Duodenal mucosa (tissue), 2 donors: ENCODE results near the gene ZNF425.
A peak's percentile ranks its signal among the peaks of the same experiment; 100 is the strongest.
"Not testable (repeated sequence)": the region's sequence is repeated elsewhere in the genome, so short reads cannot be mapped to it uniquely, and the experiment has no call there.

ENCODE experiments used
- H3K27ac ChIP-seq: one replicate; pipeline ENCODE4 v1.7.0; 2013; ENCODE audit warnings: low read depth, low read length
- H3K27me3 ChIP-seq, 2 donors: one replicate each; pipeline ENCODE4 v1.7.0; 2013; ENCODE audit warnings: low read length in 2 of 2, control low read depth in 1 of 2; ENCODE audit not compliant: insufficient read depth in 2 of 2, control insufficient read depth in 1 of 2
- H3K36me3 ChIP-seq, 2 donors: one replicate each; pipeline ENCODE4 v1.7.0; 2013; ENCODE audit warnings: low read length in 2 of 2, control low read depth in 1 of 2; ENCODE audit not compliant: insufficient read depth in 2 of 2, control insufficient read depth in 1 of 2
- H3K4me1 ChIP-seq, 2 donors: one replicate each; pipeline ENCODE4 v1.7.0; 2013; ENCODE audit warnings: low read length in 2 of 2, control low read depth in 1 of 2; ENCODE audit not compliant: insufficient read depth in 2 of 2, control insufficient read depth in 1 of 2
- H3K4me3 ChIP-seq, 2 donors: one replicate each; pipeline ENCODE4 v1.7.0; 2013; ENCODE audit warnings: low read length in 2 of 2, low read depth in 1 of 2
- H3K9ac ChIP-seq, 2 donors: one replicate each; pipeline ENCODE4 v1.7.0; 2013; ENCODE audit warnings: low read length in 2 of 2, low read depth in 1 of 2
- H3K9me3 ChIP-seq, 2 donors: one replicate each; pipeline ENCODE4 v1.7.0; 2013; ENCODE audit warnings: low read length in 2 of 2, control low read depth in 1 of 2; ENCODE audit not compliant: control insufficient read depth in 1 of 2

ZNF425 gene

GRCh38 chr7:149075286-149075685, 50.8 kb downstream of the ZNF425 start:
- H3K36me3 ChIP-seq: peaks cover 14 to 42% of the 10 kb centered on the region in 2 donors
- H3K27me3 ChIP-seq: no peaks in the 10 kb centered on the region
- H3K9ac ChIP-seq: no peak overlapping the region
- H3K9me3 ChIP-seq: no peaks in the 10 kb centered on the region
- no peak overlapping the region for H3K27ac ChIP-seq
- no peak overlapping the region for H3K4me3 ChIP-seq
- no peaks in the 10 kb centered on the region for H3K4me1 ChIP-seq

GRCh38 chr7:149074116-149074885, 51.8 kb downstream of the ZNF425 start:
- no peak overlapping the region for H3K27ac ChIP-seq
- H3K27me3 ChIP-seq: no peaks in the 10 kb centered on the region
- peaks cover 15 to 45% of the 10 kb centered on the region in 2 donors for H3K36me3 ChIP-seq
- no peaks in the 10 kb centered on the region for H3K9me3 ChIP-seq
- no peak overlapping the region for H3K4me3 ChIP-seq
- H3K4me1 ChIP-seq: no peaks in the 10 kb centered on the region
- H3K9ac ChIP-seq: no peak overlapping the region

- Histone ChIP-seq H3K9me3 (no peaks in the 10 kb centered on the region), H3K9ac (no peak overlapping the region), H3K27me3 (no peaks in the 10 kb centered on the region), H3K27ac (no peak overlapping the region), H3K36me3 (peaks cover 15 to 45% of the 10 kb centered on the region in 2 donors), H3K4me3 (no peak overlapping the region), H3K4me1 (no peaks in the 10 kb centered on the region)
Measured at GRCh38 chr7:149072438-149072775, 53.7 kb downstream of the ZNF425 start.

DNA sequence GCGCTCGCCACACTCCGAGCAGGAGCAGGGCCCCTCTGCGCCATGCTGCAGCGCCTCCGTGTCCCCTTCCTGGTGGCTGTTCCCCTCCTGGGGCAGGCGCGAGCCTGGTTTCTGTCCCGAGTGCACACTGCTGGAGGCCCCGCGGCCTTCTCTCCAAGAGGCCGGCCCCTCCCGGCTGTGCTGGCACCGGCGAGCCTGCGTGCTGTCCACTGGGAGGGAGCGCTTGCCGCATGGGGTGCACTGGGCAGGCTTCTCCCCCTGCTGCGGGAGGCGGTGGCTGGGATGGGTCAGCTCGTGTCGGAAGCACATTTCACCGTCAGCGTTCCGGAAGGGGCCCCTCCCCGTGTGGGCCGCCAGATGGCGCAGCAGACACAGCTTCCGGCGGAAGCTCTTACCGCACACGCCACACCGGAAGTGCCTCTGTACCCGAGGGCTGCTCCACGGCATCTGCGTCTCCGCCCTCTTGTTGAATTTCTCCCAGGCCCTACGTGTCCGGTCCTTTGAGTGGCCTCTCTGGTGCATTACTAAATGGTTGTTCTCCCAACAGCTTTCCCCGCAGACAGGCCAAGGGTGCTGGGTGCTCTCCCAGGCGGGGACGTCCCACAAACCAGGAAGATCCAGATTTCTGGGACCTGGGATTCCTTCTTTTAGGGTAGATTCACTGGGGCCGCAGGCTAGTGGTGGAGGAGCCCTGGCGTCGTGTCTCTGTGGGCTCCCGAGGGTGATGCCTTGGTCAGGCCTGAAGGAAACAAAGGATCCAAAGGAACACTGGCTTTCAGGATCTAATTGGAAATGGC, 54.3 kb downstream of the ZNF425 start:
- Histone ChIP-seq H3K27ac (no peak overlapping the region), H3K27me3 (no peaks in the 10 kb centered on the region), H3K4me1 (no peaks in the 10 kb centered on the region), H3K4me3 (peak overlapping the region in 1 of 2 donors; percentile 36), H3K9ac (no peak overlapping the region), H3K36me3 (peaks cover 15 to 43% of the 10 kb centered on the region in 2 donors), H3K9me3 (no peaks in the 10 kb centered on the region)

DNA sequence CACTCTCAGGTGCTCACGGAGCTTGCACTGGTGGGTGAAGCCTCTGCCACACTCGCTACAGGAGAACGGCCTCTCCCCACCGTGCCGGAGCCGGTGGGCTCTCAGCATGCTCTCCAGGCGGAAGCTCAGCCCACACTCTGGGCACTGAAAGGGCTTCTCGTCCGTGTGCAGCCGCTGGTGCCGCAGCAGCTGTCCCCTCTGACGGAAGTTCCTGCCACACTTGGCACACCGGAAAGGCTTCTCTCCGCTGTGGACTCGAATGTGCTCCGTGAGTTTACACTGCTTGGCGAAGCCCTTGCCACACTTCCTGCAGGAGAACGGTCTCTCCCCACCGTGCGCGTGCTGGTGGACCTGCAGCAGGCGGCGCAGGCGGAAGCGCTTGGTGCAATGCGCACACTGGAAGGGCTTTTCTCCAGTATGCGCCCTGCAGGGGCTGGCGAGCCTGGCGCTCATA, 54.9 kb downstream of the ZNF425 start:
- H3K4me3 ChIP-seq: peak overlapping the region in 1 of 2 donors; percentile 36
- H3K4me1 ChIP-seq: no peaks in the 10 kb centered on the region
- no peak overlapping the region for H3K27ac ChIP-seq
- H3K27me3 ChIP-seq: no peaks in the 10 kb centered on the region
- H3K36me3 ChIP-seq: peaks cover 15 to 40% of the 10 kb centered on the region in 2 donors
- no peak overlapping the region for H3K9ac ChIP-seq
- H3K9me3 ChIP-seq: no peaks in the 10 kb centered on the region

- no peak overlapping the region for H3K27ac ChIP-seq
- H3K36me3 ChIP-seq: peaks cover 15 to 40% of the 10 kb centered on the region in 2 donors
- H3K9me3 ChIP-seq: no peaks in the 10 kb centered on the region
- H3K9ac ChIP-seq: no peak overlapping the region
- H3K4me1 ChIP-seq: no peaks in the 10 kb centered on the region
- no peaks in the 10 kb centered on the region for H3K27me3 ChIP-seq
- no peak overlapping the region for H3K4me3 ChIP-seq
Measured at GRCh38 chr7:149070372-149071125, 55.6 kb downstream of the ZNF425 start.

- Histone ChIP-seq H3K9ac (no peak overlapping the region), H3K36me3 (peaks cover 14 to 29% of the 10 kb centered on the region in 2 donors), H3K9me3 (no peaks in the 10 kb centered on the region), H3K27me3 (no peaks in the 10 kb centered on the region), H3K4me3 (no peak overlapping the region), H3K27ac (no peak overlapping the region), H3K4me1 (no peaks in the 10 kb centered on the region)
Measured at GRCh38 chr7:149067869-149068268, 58.3 kb downstream of the ZNF425 start.

DNA sequence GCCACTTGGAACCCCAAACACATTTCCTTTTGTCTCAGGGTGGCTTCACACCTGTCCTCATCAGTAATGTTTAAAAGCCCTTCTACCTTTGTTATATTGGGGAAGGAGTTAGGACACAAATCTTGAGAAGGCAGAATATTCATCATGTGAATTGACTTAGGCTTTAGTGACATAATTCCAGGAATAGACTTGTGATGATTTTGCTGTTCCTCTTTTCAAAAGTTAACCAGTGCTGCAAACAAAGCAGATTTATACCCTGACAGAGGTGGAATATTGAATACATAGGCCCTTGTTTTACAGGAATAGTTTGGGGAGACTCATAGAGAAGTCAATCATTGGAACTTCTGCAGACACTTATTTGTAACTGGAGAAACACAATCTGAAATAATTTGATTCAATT, 62.6 kb downstream of the ZNF425 start:
- Histone ChIP-seq H3K36me3 (no peaks in the 10 kb centered on the region), H3K27ac (no peak overlapping the region), H3K4me3 (no peak overlapping the region), H3K9me3 (no peaks in the 10 kb centered on the region), H3K4me1 (no peaks in the 10 kb centered on the region), H3K9ac (no peak overlapping the region), H3K27me3 (no peaks in the 10 kb centered on the region)

- H3K27me3 ChIP-seq, H3K9ac ChIP-seq, H3K4me3 ChIP-seq, H3K4me1 ChIP-seq, H3K27ac ChIP-seq, H3K9me3 ChIP-seq, H3K36me3 ChIP-seq: not testable (repeated sequence)
Measured at GRCh38 chr7:149062217-149062899, 63.8 kb downstream of the ZNF425 start.
